HG02623 (cell line): ENCODE results near the gene CDC42SE2.
"Not testable (repeated sequence)": the region's sequence is repeated elsewhere in the genome, so short reads cannot be mapped to it uniquely, and the experiment has no call there.

ENCODE experiments used
- ATAC-seq: cut with Tn5 transposase; IDR thresholded peaks from one replicate; pipeline ENCODE4 v1.9.1; 2021; ENCODE audit warnings: moderate library complexity; ENCODE audit not compliant: unreplicated experiment

The CDC42SE2 gene

DNA sequence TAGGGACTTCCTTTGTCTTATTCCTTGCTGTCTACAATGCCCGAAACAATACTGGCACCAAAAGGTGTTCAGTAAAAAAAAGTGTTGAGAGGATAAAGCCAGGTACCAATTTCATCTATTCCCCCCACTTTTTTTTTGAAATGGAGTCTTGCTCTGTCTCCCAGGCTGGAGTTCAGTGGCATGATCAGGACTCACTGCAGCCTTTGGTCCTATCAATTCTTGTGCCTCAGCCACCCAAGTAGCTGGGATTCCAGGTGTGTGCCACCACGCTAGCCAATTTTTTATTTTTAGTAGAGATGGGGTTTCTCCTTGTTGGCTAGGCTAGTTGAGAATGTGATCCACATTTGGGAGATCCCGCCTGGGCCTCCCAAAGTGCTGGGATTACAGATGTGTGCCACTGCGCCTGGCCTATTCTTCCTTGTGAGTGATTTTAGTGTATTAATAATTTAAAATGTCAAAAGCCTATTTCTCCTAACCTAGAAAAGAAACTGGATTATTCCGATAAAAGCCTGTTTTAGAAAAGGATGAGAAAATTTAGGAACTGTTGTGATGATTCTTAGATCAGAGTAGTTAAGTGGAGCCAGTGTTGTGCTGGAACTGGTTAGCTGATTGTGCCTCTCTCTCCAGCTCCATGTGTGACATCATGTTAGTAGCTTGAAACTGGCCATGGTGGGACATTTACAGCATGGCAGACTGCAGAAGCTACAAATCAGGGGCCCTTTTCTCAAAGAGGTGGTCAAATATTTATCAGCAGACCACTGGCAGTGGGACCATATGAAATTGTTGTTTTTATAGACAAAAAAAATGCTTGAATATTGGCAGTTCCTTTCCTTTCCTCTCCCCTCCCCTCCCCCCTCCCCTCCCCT, 14.3 kb downstream of the CDC42SE2 start:
- no peak for ATAC-seq

DNA sequence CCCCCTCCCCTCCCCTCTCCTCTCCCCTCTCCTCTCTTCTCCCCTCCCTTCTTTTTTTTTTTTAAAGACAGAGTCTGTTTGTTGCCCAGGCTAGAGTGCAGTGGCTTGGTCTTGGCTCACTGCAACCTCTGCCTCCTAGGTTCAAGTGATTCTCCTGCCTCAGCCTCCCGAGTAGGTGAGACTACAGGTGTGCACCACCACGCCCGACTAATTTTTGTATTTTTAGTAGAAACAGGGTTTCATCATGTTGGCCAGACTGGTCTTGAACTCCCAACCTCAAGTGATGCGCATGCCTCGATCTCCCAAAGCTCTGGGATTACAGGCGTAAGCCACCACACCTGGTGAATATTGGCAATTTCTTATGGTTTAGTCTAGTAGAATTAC, 14.9 kb downstream of the CDC42SE2 start:
- ATAC-seq, result not testable (repeated sequence)

DNA sequence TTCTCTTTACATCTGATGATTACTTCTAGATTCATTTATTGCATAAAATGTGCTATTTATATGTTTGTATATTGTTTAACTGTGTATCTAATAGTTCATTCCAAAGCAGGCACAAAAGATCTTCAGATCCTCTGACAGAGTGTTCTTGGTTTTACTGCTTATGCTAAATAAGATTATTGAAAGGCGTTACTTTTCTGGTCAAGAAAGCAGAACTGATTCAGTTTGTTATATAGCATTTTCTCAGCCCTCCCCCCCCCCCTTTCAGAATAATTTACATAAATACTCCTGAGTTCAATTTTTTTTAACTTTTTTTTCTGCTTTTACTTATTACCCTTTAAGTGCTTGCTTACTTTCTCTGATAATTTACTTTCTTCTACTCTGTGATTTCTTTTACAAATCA, 15.4 kb downstream of the CDC42SE2 start:
- ATAC-seq, result no peak

DNA sequence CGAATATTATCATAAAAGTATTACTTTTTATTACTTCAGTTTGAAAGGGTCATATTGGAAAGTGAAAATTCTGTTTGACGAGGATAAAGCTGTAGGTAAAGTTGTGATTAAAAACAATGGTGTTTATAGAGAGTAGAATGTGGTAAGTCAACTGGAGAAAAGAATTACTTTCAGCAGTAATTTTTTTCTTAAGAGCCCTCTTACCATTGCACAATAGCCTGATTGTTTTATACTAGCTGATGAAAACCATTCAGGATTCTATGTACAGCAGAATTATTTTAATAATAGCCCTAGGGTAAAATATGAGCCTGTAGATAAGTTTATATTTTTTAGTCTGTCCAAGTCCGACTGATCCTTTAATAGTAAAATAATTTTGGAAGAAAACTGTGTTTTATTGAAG, 16.6 kb downstream of the CDC42SE2 start:
- ATAC-seq, result no peak

DNA sequence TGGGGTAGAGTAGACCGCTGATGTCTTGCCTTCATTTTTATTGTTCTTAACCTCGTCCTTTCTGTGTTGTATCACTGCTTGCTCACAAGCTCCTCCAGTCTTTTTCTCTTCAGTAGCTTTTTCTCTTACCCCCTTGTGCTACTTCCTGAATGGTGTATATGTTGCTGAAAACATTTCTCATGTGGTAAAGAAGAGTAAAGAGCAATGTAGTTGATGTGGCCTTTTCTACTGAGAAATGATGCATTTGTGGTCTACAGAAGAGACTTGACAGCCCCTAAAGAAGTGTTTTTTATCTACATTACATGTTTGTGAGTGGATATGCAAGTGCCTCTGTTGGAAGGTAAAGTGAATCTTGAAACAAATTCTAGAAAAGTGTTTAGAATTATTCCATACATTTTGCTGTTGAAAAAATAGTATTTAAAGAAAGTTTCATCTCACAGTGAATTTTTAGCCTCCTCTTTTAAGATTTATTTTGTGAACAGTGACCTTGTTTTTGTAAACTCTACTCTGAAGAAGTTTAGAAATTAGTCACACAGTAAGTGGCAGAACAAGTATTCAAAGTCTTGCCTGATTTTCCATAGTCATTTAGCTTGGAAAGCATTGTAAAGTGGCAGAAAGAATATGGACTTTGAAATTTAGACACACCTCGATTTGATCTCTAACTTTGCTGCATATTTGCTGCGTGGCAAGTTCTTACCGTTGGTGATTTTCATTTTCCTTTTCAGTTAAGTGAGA, 17.4 kb downstream of the CDC42SE2 start:
- no peak for ATAC-seq

DNA sequence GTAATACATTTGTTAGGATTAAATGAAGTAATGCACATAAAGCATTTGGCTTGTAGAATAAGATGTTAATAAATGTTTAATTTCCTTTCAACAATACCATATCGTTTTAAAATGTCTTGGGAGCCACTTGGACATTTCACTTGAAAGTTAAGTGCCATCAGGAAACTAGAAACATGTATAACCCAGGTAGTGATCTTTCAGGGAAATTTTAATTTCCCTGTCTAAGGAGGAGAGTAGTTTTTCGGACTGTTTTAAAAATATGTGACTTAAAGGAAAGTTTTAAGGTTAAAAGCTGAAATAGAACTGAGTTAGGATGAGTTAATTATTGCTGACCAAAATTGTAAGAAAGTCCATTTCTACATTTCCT, 18.0 kb downstream of the CDC42SE2 start:
- no peak for ATAC-seq

DNA sequence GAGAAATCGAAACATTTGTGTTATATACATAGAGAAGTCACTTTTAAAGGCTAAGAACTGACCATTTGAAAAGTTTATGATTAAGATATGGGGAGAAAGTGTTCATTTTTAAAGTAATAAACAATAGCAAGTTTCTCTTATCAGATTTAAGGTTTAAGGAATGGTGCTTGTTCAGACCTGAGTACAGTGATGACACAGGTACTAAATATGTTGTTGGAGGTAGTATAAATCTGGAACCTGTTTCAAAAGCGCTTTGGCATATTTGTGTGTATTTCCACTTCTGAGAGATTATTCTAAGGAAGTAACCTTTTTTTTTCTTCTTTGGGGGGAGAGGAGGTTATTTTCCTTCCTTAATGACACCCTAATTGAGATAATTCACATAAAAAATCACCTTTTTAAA, 18.4 kb downstream of the CDC42SE2 start:
- no peak for ATAC-seq

DNA sequence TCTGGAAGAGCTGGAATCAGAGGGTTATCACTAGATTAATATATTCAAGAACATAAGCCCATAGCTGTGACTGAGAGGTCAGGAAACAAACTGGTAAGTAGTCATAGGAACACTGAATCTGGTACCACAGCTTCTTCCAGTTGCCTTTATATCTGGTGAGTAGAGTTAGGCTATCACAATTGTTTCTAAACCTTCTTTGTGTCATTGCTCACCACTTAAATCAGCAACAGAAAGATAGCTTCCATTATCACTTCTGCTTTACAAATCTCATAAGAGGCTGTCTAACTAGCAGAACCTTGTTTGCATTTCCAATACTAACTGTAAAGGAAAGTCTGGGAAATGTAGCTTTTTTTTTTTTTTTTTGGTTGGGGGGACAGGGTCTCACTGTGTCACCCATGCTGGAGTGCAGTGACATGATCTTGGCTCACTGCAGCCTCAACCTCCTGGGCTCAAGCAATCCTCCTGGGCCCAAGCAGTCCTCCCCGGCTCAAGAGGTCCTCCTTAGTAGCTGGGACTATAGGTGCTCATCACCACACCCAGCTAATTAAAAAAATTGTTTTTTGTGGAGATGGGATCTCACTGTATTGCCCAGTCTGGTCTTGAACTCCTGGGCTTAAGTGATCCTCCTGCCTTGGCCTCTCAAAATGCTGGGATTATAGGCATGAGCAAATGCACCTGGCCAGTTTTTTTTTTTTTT, 22.0 kb downstream of the CDC42SE2 start:
- no peak for ATAC-seq

DNA sequence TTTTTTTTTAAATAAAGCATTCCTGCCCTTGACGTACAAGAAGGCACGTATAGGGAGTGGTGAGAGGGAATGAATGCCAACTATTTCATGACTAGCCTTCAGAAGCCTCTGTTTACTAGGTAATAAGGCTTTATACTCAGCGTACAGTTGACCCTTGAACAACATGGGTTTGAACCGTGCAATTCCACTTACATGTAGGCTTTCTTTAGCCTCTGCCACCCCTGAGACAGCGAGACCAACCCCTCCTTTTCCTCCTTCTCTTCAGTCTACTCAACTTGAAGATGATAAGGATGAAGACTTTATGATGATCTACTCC, 22.5 kb downstream of the CDC42SE2 start:
- ATAC-seq, result no peak

DNA sequence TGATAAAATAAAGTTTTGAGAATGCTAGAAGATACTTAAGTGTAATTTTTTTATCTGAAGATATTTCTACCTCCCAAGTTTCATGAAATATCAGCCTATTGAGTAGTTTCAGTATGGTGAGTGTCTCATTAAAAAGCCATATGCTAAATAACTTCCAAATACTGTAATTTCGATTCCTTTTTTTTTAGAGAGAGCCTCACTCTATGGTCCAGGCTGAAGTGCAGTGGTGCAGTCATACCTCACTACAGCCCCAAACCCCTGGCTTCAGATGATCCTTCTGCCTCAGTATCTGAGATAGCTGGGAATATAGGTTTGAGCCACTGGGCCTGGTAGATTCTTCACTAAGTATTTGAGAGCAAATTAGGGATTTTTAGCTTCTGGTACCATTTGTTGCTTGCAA, 24.5 kb downstream of the CDC42SE2 start:
- no peak for ATAC-seq

DNA sequence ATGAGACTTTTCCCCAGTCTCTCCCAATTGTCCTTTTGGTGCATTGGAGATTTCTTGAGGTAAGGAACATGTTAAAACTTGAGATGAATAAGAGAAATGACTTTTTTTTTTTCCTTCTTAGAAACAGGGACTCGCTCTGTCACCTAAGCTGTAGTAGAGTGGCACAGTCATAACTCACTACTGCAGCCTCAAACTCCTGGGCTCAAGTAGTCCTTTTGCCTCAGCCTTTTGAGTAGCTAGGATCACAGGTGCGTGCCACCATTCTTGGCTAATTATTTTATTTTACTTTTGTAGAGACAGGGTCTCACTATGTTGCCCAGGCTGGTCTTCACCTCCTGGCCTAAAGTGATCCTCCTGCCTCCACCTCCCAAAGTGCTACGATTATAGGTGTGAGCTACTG, 25.9 kb downstream of the CDC42SE2 start:
- peak; percentile 57 for ATAC-seq

DNA sequence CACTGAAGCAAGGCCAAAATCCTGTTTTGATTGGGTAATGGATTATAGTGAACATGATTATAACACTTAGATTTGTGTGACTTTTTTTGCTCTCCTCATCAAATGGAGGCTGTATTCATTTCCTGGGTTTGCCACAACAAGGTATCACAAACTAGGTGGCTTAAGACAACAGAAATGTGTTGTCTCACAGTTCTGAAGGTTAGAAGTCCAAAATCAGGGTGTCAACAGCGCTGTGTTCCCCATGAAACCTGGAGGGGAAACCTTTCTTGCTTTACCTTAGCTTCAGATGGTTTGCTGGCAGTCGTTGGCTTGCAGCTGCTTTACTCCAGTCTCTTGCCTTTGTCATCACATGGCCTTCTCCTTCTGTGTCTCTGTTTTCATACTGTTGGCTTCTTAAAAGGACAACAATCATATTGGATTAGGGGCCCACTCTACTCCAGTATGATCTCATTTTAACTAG, 32.4 kb downstream of the CDC42SE2 start:
- ATAC-seq, result no peak

DNA sequence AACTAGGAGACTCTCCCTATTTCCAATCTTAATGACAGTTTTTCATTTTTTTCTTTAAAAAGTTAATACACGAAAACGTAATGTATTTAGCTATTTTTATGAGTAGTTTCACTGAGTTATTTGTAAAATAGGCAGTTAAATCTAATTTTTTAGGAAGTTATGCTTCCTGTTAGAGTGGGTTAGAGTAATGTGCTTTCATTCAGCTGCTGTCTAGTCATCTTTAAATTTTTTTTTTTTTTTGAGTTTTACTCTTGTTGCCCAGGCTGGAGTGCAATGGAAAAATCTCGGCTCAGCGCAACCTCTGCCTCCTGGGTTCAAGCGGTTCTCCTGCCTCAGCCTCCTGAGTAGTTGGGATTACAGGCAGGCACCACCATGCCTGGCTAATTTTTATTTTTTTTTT, 34.0 kb downstream of the CDC42SE2 start:
- no peak for ATAC-seq

DNA sequence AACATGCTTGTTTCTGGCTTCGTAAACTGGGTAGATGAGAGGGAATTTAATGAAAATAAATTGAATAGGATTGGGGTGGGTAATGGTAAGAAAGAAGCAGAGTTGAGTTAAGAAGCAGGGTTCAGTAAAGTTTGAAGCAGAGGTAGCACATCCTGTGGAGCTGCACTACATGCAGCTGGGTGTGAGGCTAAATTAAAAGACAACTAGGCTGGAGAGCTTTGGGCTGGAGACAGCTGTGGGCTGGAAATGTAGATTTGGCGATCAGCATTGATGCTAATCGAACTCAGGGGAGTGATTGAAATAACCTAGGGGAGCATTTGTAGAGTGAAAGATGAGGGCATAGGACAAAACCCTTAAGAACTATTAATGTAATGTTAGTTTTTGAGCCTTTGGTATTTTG, 35.6 kb downstream of the CDC42SE2 start:
- no peak for ATAC-seq

DNA sequence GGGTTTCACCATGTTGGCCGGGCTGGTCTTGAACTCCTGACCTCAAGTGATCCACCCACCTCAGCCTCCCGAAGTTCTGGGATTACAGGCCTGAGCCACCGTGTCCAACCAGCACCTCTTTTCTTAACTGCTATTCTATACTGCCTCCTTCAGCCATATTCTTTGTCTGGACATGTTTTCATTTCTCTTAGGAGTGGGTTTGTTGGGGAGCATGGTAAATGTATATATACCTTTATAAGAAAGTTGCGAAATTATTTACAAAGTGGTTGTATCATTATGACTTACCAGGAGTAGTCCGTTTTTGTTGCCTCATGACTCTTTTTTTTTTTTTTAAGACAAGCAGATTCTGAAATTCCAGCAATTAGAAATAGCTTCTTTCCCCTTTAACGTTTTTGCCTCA, 38.7 kb downstream of the CDC42SE2 start:
- no peak for ATAC-seq

DNA sequence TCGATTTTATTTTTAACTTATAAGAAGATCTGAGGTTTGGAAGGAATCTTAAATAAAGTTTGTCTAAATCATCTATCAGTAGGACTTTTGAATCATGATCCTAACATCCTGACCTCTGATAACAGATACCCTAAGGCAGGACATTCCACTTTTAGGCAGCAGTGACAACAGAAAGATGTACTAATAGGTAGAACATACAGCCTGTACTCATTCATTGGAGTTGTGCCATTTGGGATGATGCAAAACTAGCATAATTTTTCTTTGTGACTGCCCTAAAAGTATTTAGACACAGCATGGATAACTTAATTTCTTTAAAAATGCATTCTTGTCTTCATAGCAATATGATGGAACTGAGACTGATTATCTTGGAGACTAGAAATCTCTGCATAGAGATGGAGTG, 39.7 kb downstream of the CDC42SE2 start:
- no peak for ATAC-seq

DNA sequence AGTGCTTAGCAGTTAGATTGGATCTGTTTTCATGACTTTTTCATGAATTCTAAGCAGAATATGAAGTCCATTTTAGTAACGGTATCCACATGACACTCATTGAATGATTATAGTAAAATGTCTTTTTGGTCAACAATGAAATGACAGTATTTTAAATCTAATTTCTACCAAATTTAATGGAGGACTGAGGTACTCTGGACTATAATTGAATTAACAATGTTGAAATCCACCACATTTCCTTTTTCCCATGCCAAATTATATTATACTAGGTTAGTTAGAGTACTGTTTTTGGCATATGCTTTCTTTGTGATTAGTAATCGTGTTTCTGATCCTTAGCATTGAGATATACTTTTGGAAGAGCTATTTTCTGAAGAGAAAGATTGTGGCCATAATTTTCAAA, 40.6 kb downstream of the CDC42SE2 start:
- ATAC-seq, result no peak

DNA sequence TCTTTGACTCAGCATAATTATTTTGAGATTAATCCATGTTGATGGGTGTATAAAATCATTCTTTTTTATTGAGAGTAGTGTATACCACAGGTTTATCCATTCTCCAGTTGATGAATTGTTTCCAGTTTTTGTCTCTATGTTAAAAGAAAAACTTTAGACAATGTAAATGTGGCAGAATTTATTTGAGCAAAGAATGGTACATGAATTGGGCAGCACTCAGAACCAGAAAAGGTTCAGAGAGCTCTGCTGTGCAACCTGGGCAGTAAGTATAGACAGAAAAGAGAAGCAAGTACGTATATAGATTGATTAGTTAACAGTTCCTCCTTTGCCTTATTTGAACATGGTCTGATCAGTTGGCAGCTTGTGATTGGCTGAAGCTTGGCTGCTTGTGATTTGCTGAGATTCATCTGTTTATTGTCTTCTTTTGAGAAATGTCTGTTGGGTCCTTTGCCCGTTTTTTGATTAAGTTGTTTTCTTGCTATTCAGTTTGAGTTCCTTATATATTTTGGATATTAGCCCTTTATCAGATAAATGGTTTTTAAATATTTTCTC, 41.4 kb downstream of the CDC42SE2 start:
- no peak for ATAC-seq

DNA sequence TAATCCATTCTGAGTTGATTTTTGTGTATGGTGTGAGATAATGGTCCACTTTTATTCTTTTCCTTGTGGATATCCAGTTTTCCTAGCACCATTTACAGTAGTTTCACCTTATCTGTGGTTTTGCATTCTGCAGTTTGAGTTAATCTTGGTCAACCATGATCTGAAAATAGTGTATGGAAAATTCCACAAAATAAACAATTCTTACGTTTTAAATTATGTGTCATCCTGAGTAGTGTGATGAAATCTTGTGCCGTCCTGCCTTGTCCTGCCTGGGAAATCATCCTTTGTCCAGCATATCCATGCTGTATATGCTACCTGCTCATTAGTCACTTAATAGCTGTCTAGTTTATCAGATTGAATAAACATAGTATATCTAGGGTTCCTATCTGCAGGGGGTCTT, 42.1 kb downstream of the CDC42SE2 start:
- no peak for ATAC-seq

DNA sequence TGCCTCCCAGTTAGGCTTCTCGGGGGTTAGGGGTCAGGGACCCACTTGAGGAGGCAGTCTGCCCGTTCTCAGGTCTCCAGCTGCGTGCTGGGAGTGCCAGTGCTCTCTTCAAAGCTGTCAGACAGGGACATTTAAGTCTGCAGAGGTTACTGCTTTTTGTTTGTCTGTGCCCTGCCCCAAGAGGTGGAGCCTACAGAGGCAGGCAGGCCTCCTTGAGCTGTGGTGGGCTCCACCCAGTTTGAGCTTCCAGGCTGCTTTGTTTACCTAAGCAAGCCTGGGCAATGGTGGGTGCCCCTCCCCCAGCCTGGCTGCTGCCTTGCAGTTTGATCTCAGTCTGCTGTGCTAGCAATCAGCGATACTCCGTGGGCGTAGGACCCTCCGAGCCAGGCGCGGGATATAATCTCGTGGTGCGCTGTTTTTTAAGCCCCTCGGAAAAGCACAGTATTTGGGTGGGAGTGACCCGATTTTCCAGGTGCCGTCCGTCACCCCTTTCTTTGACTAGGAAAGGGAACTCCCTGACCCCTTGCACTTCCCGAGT, 48.5 kb downstream of the CDC42SE2 start:
- not testable (repeated sequence) for ATAC-seq

DNA sequence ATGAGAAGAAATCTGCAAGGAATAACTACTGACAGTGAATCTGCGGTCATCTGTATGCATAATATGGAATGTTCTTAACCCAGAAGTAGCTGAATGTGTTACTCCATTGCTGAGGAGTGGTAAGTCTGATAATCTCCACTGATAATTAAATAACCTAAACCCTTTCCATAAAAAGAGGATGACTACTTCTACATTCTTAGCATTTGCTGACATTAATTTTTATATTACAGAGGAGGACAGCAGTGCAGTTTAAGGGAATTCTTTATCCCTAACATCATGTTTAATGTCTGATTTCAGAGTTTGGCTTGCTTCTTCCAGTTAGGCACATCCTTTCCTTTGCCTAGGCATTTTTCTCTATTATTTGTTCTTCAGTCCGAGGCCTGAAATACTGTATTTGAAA, 52.2 kb downstream of the CDC42SE2 start:
- no peak for ATAC-seq
